ENCODE measurements around the gene LHFPL6. TPM values are rescaled to one million over a fixed set of nuclear protein-coding genes. Genes with fewer than 3 reads are reported as not detected.

Gene LHFPL6
- total RNA-seq, 1 donor from 2014 or later: 3.0 TPM

GRCh38 chr13:39448834-39449233, 154.2 kb downstream of the LHFPL6 start:
- Mint-ChIP-seq H3K4me3 (no peak overlapping the region), H3K27ac (peak overlapping the region; percentile 20), H3K36me3 (peaks cover 4% of the 10 kb centered on the region), H3K4me1 (peaks cover 52% of the 10 kb centered on the region), H3K27me3 (ENCODE audit: insufficient read depth, low read depth) (no peaks in the 10 kb centered on the region), H3K9me3 (peaks cover 9% of the 10 kb centered on the region)
- TF ChIP-seq CTCF (IDR thresholded peaks at IDR 0.05) (no peak), EZH2 (IDR thresholded peaks at IDR 0.05) (no peak), EZH2phosphoT487 (IDR thresholded peaks at IDR 0.05) (no peak)
- H3K27ac ChIP-seq: no peak overlapping the region
- H3K4me1 ChIP-seq: peaks cover 31% of the 10 kb centered on the region
- no peaks in the 10 kb centered on the region for H3K79me2 ChIP-seq (ENCODE audit: low read depth)
- H3K4me3 ChIP-seq: no peak overlapping the region
- peak overlapping the region; percentile 18 for H2AFZ ChIP-seq (replicated peaks)
- no peak overlapping the region for H3K9ac ChIP-seq
- no peaks in the 10 kb centered on the region for H3K9me3 ChIP-seq (ENCODE audit: low read depth)
- peak; percentile 4 for DNase-seq (ENCODE audit: low spot score)
- H3K4me2 ChIP-seq: peak overlapping the region; percentile 20
- no peaks in the 10 kb centered on the region for H3K27me3 ChIP-seq
- H3F3A ChIP-seq (ENCODE audit: low read depth): no peaks in the 10 kb centered on the region
- H3K36me3 ChIP-seq: no peaks in the 10 kb centered on the region
- H4K20me1 ChIP-seq (ENCODE audit: low read depth): no peaks in the 10 kb centered on the region

- Mint-ChIP-seq H3K27me3 (ENCODE audit: insufficient read depth, low read depth) (no peaks in the 10 kb centered on the region), H3K4me3 (no peak overlapping the region), H3K27ac (no peak overlapping the region), H3K9me3 (peaks cover 11% of the 10 kb centered on the region), H3K36me3 (peaks cover 4% of the 10 kb centered on the region), H3K4me1 (peaks cover 36% of the 10 kb centered on the region)
- H3K79me2 ChIP-seq (ENCODE audit: low read depth): no peaks in the 10 kb centered on the region
- no peaks in the 10 kb centered on the region for H3K36me3 ChIP-seq
- no peaks in the 10 kb centered on the region for H3K27me3 ChIP-seq
- H2AFZ ChIP-seq (replicated peaks): no peak overlapping the region
- no peak overlapping the region for H3K27ac ChIP-seq
- TF ChIP-seq EZH2 (IDR thresholded peaks at IDR 0.05): no peak
- no peak for TF ChIP-seq CTCF (IDR thresholded peaks at IDR 0.05)
- no peak for TF ChIP-seq EZH2phosphoT487 (IDR thresholded peaks at IDR 0.05)
- no peaks in the 10 kb centered on the region for H4K20me1 ChIP-seq (ENCODE audit: low read depth)
- peaks cover 18% of the 10 kb centered on the region for H3K4me1 ChIP-seq
- H3F3A ChIP-seq (ENCODE audit: low read depth): no peaks in the 10 kb centered on the region
- no peak for DNase-seq (ENCODE audit: low spot score)
- no peak overlapping the region for H3K9ac ChIP-seq
- no peak overlapping the region for H3K4me3 ChIP-seq
- H3K9me3 ChIP-seq (ENCODE audit: low read depth): no peaks in the 10 kb centered on the region
- H3K4me2 ChIP-seq: no peak overlapping the region
These were observed 156.1 kb downstream of the LHFPL6 start for GRCh38 chr13:39446865-39447264.

GRCh38 chr13:39444866-39445265, 158.1 kb downstream of the LHFPL6 start:
- H3K27me3 Mint-ChIP-seq (ENCODE audit: insufficient read depth, low read depth): peaks cover 2% of the 10 kb centered on the region
- Histone ChIP-seq H4K20me1 (ENCODE audit: low read depth) (no peaks in the 10 kb centered on the region), H3K36me3 (no peaks in the 10 kb centered on the region), H3F3A (ENCODE audit: low read depth) (no peaks in the 10 kb centered on the region), H3K9ac (no peak overlapping the region), H3K79me2 (ENCODE audit: low read depth) (no peaks in the 10 kb centered on the region), H3K4me3 (no peak overlapping the region), H3K27ac (no peak overlapping the region), H3K27me3 (no peaks in the 10 kb centered on the region), H2AFZ (replicated peaks) (no peak overlapping the region), H3K4me2 (no peak overlapping the region), H3K4me1 (peaks cover 16% of the 10 kb centered on the region), H3K9me3 (ENCODE audit: low read depth) (no peaks in the 10 kb centered on the region)
- H3K36me3 Mint-ChIP-seq: peaks cover 9% of the 10 kb centered on the region
- peaks cover 18% of the 10 kb centered on the region for H3K9me3 Mint-ChIP-seq
- no peak overlapping the region for H3K27ac Mint-ChIP-seq
- H3K4me3 Mint-ChIP-seq: no peak overlapping the region
- no peak for DNase-seq (ENCODE audit: low spot score)
- TF ChIP-seq EZH2 (IDR thresholded peaks at IDR 0.05): no peak
- TF ChIP-seq EZH2phosphoT487 (IDR thresholded peaks at IDR 0.05): no peak
- no peak for TF ChIP-seq CTCF (IDR thresholded peaks at IDR 0.05)
- peaks cover 20% of the 10 kb centered on the region for H3K4me1 Mint-ChIP-seq
